ENCODE data around the gene FARS2.

- no peak for TF ChIP-seq EZH2 (IDR thresholded peaks at IDR 0.05; ENCODE audit: low read length)
- no peak for TF ChIP-seq CTCF (optimal IDR thresholded peaks at IDR 0.05 in 1 of 3, IDR thresholded peaks at IDR 0.05 in 1 of 3, conservative IDR thresholded peaks at IDR 0.05 in 1 of 3; ENCODE audit: extremely low read depth in 1 of 3, insufficient read depth in 2 of 3, low read length in 3 of 3)
Observed at GRCh38 chr6:5537967-5538366, 276.7 kb downstream of the FARS2 start.
